NCI-H82 treated with DMSO at 0.1 percent for 48 hours (cell line): ENCODE results near the gene GABRB2.
"Not testable (repeated sequence)": the region's sequence is repeated elsewhere in the genome, so short reads cannot be mapped to it uniquely, and the experiment has no call there.

Source experiments
- DNase-seq: peaks from one replicate; lab custom pipeline; 2025; ENCODE audit not compliant: unreplicated experiment; lab: John Stamatoyannopoulos, UW

The GABRB2 gene

DNA sequence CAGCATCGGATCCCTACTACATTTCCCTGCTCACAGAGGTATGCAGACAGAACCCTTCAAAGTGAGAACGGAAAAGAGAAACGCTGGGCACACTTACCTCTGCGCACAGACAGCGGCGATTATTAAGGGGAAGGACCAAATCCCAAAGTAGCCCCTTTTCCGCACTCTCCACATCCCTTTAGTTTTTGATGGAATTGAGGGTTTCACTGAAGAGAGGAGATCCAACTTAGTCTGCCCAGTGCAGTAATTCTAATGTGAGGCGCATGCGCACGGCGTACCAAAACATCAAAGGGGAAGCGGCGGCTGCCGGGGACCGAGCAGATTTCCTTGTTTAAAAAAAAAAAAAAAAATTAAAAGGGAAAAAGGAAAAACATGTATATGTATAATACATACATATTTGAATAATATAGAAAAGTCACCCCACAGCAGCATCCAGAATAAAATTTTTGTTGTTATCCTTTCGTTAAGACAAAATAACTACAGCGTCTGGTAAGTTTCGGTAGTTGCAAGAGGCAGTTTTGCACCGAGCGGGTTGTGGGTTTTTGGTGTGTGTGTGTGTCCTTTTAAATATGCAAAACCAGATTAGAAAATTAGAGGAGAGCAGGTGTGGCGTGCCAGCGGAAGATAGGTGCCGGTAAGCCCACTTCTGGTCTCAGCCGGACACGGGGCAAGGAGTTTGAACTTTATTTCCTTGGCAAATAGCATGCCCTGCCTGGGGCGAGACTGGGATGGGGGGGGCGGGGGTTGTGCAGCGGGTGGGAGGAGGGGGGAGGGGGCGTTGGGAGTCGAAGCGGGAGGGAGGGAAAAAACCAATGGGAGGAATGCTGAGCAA lies at the start of gene GABRB2:
TSS of gene GABRB2 (minus strand) at position 256 of the 832 bp plus-strand sequence. CDS start at position 174, 82 bp downstream.
- DNase-seq: no peak

DNA sequence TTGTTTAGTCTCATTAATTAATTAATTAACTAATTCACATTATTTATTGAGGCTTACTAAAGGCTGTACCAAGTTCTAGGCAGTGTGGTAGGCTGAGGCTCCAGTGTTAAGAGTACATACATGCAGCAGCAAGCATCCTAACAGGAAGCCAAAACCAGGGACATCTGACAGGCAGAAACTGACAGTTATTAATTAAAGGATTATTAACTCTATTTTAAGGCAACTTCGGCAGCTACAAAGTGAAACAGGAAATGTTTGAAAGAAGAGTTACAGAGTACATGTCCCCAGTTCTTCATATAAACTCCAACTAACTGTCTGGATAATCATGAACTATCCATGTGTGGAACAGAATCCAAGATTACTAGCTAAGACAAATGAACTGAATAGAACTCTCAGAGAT lies 39.3 kb upstream of the GABRB2 start:
- DNase-seq: no peak

DNA sequence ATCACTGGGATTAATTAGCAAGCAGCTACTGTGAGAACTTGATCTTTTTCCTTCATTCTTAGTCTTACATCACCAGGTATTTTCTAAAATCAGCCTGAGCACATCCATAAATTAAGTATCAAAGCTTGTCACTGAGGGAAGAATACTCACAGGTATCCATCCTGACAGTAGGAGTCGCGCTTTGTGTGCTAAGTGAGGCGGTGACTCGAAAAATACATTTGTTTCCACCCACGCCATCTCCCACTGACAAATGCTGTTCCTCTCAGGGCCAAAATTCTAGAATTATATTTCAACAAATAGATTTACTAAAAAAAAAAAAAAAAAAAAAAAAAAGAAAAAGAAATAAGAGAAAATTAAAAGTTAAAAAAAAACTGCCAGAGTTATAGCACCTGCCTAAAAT lies 34.1 kb upstream of the GABRB2 start:
- DNase-seq: no peak

DNA sequence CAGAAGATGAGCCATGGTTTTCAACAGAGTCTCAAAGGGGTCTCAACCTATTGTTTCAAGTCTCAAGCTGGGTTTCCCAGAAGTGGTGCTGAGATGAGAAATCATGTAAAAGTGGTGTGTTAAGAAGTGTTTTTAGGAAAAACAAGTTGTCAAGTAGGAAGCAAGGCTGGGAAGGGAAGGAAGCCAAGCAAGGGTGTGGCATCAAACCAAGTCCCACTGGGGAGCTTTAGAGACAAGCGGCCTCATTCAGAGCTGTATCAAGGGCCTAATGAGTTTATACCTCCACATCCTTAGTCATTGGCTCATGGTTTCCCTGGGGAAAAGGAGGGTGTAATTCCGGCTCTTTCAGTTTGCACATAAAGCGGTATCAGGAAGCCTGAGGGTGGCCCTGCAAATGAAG lies 26.4 kb upstream of the GABRB2 start:
- DNase-seq: no peak

DNA sequence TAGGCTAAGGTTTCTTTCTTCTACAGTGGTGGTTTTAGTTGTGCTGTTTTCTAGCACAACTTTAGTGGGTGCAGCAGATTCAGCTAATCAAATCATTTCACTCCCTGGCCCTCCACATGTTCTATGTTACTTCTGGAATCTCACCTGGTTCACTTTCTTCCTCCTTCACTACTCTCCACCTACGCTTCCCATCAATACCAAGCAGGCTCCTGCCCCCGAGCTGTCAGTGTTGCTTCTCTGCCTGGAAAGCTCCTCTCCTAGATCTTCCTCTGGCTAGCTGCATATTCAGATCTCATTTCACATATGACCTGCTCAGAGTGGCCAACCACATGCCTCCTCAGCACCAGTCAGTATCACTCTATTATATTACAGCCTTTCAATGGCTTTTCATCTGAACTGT lies 19.6 kb upstream of the GABRB2 start:
- DNase-seq: no peak

DNA sequence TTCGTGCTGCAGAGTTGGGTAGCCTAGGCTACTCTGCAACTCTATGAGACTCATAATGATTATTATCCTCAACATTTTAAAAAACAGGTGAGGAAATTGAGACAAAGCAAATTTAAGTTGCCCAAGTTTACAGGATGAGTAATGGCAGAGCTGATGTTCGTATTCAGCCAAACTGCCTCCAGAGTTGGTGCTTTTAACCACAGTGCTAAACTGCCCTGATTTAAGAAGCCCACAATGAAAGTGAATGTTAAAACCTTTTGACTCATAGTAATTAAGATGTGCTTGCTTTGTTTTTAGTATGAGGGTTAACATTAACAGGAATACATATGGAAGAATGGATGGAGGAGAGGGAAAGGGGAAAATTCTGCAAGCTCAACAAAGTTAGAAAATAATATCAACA lies 15.9 kb upstream of the GABRB2 start:
- DNase-seq: no peak

DNA sequence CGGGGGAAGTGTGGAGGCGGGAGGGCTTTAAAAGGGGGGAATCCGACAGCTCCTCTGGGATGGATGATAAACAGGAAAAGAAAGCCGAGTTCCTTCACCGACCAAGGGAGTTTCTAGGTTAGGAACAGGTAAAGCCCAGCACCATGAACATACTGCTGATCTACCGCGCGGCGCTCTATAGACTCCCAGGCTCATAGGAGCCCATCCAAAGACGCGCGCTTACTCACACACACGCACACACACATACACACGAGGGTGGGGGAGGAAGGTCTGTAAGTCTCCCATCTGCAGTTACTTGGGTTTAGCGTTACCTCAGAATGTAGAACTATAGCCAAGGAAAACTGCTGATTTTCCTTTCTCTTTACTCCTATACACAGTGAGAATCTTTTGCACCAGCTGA lies 2.6 kb upstream of the GABRB2 start:
- no peak for DNase-seq

DNA sequence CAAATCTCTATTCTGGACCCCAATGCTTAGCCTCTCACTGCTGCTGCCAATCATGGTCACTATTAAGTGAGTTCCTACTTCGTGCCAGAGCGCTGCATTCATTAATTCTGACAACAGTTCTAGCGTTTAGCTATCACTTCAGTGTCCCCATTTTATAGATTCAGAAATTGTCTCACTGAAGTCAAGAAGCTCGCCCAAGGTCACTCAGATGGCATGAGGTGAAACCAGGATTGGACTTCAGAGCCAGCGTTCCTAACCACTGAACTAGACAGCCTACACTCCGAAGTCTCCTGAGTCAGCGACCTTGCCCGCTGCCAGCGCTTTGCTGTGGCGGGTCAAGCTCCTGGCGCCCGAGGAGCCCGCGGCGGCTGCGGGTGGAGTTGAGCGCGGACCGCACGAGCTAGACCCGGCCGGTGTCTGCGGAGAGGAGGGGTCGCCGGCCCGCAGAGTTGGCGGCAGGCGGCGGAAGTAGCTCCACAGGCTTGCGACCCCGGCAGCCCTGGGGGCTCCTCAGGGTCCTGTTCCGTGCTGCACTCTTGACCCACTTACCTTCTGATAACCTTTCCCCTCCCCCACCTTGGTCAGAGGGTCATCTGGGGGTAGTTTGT lies 2.1 kb upstream of the GABRB2 start:
- DNase-seq: no peak

DNA sequence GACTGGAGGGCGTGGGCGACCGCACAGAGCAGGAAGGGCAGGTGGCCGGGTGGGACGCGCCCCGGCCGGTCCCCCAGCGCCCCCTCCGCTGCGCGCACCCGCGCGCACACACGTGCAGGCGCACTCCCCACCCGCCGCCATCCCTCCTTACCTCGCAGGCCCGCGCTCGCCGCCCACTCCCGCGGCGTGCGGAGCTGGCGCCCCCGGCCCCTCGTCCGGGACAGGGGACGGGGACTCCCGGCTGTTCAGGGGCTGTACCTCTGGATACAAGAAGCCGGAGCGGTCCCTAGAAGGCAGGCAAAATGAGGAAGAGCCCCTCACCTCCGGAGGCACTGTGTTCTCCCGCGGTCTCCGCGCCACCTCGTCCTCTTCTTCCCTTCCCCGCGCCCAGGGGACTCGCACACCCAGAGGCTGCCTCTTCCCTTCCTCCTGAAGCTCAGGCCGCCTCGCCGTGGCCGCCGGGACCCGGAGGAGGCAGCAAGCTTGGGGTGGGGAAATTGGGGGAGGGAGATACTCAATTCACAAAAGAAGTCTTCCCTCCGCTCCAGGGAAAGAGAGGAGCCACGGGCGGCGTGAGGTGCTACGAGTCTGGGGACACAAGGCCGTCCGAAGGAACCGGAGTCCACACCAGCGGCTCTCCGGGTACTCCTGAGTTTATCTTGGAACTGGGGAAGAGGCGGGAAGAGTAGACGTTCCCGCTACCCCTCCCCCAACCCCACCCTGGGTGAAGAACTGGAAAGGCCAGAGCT lies 1.4 kb upstream of the GABRB2 start:
- no peak for DNase-seq

DNA sequence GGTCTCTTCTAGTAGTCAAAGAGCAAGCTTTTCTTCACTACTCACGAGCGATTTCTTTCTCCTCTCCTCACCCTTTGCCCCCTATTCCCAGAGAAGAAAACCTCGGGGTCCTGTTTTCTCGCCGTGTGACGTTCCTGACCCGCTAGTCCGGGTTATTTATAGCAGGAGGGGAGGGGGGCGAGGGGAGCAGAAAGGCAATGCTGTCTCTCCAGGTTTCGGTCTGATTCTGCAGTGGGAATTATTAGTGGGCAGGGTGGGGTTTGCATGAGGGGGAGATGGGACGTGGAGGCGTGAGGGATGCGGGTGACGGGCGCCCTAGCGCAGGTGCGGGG lies 847 bp upstream of the GABRB2 start:
- no peak for DNase-seq

DNA sequence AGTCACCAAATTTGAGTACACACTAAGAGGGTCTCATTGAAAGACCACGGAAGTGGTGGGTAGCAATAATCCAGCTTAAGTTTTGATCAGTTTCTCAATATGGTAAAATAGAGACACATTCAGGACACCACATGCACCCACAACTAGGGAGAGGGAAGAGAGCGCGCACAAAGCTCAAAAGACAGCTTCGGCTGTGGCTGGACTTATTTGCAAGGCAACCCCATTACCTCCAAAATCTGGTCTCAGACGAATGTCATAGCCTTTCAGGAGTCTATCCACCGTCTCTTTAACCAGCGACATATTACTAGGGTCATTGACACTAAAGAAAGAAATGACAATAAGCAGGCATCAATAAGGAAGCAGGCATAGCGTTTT lies 443 bp downstream of the GABRB2 start:
- DNase-seq: no peak

DNA sequence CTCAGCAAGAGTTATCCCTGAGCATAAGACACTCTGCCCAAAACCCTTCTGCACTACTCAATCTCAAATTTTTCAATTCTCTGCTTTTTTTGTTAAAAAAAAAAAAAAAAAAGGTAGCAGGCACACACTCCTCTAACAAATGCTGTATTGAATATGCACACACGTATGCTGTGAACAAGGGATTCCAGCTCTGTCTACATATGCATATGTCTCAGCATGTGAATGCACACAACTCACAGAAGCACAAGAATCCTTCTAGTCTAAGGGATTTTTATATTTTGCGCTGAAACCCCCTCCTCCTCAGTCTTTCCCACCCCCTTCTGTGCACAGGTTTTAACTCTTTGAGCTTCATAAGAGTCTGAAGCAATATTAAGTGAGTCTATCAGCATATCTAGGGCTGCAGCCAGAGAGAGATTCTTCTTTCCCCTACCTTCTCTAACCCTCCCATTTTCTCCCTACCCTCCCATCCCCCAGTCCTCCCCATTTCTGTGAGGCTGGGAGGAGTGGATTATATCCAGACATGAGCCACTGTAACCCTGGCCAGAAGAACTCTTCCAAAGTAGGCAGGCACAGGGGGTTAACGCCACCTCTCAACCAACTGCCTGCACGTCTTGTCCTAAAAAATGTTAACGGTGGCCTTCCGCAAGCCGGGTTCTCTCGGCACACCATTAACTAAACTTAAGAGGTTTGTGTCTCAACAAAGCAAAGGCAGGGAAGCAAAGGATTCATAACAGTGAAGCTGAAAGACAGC lies 1.0 kb downstream of the GABRB2 start:
- DNase-seq: no peak

DNA sequence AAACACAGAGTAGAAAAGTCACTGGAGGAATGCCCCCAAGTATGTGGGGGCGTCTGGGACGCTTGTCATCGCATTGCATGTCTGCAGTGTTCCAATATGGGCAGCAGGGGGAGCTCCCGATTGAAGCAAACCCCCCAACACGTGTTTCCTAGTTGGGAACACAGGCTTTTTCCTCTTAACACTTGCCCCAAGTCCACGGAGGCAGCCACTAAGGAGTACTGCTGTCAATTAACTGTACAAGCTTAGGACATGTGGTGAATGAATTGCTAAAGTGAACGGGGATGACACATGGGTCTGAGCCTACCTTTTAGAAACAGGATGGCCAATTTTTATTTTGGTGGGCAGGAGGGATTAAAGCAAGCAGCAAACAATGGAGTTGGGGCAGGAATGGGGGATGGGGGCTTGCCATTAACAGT lies 2.2 kb downstream of the GABRB2 start:
- DNase-seq: no peak

DNA sequence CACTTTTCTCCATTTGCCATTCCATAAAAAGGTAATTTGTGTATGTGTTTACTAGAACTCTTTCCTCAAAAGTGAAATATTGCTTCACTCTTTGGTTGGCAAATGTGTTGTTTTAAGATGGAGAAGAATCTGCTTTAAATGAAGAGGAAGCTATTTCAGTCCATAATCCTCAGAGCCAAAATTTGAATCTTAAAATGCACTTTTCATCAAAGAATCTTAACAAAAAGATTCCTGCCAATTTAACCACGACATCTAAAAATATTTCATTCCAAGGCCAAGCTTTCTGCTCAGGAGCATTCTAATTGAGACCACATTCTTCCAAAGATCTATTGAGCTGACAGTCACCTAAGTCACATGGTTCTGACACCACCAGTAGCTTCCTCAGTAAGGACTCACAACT lies 7.5 kb downstream of the GABRB2 start:
- DNase-seq: no peak

DNA sequence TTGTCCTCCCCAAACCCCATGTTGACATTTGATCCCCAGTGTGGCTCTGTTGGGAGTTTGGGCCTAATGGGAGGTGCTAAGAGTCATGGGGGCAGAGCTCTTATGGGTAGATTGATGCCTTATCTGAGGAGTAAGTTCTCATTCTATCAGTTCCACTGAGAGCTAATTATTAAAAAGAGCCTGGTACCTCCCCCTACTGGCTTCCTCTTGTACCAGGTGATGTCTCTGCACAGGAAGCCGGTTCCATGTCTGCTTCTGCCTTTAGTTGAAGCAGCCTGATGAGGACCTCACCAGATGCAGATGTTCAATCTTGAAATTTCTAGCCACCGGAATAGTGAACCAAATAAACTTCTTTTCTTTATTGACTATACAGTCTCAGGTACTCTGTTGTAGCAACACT lies 10.8 kb downstream of the GABRB2 start:
- no peak for DNase-seq

DNA sequence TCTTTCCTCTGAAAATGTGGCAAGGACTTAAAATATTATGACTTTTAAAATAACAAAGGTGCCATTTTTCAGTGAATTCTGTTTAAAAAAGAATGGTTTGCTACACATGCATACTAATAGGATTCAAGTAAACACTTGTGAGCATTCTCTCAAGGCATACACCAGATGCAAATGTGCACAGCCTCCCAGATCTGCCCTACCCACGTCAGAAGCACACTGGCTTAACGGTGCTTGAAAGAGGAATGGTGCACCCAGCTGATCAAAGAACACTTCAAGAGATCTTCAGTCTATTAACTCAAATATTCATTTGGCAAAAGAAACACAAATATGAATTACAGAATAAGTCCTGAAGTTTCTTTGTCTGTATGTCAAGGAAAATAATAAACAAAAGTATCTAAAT lies 15.8 kb downstream of the GABRB2 start:
- no peak for DNase-seq

DNA sequence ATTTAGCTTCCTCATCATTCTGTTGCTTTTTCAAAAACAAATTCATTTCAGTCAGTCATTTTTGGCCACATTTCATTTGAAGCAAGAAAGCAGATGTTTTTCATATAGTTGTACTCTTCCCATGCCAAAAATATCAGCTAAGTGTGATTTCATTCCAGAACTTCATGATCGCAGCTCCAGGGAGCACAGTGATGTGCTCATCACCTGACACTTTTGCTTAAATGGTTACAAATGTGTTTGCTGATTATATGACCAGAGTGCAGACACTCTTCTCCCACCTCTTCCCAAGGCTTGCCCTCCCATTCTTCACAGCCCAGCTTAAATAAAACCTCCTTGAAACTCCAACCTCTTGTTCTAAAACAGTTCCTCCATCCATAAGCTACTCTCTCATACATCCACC lies 32.6 kb downstream of the GABRB2 start:
- DNase-seq: no peak

DNA sequence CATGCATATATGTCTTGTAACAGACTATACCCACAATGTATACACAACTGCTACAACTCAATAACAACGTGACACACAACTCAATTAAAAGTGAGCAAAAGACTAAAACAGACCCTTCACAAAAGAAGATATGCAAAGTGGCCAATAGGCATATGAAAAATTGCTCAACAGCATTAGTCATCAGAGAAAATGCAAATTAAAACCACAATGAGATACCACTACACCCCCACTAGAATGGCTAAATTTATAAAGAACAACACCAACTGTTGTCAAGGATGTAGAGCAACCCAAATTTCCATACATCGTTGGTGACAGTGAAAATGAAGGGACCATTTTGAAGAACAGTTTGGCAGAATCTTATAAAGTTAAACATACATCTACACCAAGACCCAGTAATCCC lies 38.9 kb downstream of the GABRB2 start:
- no peak for DNase-seq

DNA sequence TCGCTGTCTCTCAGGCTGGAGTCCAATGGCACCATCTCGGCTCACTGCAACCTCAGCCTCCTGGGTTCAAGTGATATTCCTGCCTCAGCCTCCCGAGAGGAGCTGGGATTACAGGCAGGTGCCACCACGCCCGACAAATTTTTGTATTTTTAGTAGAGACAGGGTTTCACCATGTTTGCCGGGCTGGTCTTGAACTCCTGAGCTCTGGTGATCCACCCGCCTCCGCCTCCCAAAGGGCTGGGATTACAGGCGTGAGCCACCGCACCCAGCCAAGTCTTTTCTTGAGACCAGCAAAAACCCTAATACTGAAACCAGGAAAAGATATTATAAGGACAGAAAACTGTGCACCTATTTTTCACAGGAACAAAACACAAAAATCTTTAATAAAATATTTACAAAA lies 41.4 kb downstream of the GABRB2 start:
- not testable (repeated sequence) for DNase-seq

DNA sequence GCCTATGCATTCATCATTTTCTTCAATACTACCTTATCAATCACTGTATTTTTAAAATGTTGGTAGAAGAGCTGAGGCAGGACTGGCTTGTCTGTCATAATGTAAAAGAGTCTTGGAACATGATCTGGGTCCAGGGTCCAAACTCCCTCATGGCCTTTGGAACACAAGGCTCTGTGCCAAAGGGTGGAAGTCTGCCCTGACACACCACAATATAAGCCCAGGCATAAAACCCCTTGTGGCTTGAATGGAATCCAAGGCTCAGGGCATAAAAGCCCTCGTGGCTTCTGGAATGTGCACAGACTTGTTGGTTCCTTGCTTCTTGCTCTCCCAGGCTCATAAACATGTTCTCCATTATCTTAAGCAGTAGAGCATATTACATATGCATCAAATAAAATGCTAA lies 48.0 kb downstream of the GABRB2 start:
- no peak for DNase-seq

DNA sequence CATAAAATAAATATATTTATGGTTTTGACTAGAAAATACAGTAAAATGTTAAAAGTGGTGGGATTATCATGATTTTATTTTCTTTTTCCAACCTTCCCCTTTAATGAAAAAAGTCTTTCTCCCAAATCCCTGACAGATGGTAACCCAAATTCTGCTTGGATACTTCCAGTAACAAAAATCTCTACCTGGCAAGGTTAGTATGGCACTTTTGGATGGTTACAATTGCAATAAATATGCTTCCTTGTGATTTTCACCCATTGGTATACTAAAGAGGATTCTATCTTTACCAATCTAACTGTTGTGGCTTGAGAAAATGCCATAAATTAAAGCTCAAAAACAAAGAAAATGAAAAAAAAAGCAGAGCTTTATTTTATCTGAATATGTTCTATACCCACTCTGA lies 62.8 kb downstream of the GABRB2 start:
- DNase-seq: no peak

DNA sequence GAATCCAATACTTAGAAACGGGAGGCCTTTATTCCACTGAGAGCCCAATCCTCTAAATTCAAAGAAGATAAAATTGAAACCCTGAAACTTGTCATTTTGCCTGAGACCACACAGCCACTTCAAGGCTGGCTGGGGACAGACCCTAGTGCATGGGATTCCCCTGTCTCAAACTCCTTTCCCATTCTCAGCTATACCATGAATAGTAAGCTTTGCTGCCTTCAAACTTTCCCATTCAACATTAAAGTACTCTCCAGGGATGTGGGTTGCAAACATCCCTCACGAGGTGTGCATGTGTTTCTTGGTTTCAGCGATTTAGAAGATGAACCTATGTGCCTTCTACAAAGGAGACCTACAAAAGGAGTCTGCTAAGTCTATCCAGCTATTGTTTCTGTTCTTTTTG lies 64.6 kb downstream of the GABRB2 start:
- no peak for DNase-seq
